HCT116 (cell line): ENCODE measurements around the gene A4GALT. TPM values are rescaled to one million over a fixed set of nuclear protein-coding genes. Genes with fewer than 3 reads are reported as not detected.

Experiments
- ATAC-seq: fragments of 200-7000 bp; cut with Tn5 transposase; 2 replicates; pipeline ENCODE4 v1.9.1; 2020; ENCODE audit warnings: mild to moderate bottlenecking, moderate library complexity
- BruUV-seq: library from RNA; stranded (reverse); fragments of 400-500 nt; replicated peaks from 2 replicates; lab custom pipeline; 2021; lab: Mats Ljungman, UMichigan
- CTCF ChIA-PET: fragments of 300-600 bp; sonication (Branson Sonifier 250); formaldehyde crosslinking; loops from one replicate; lab custom pipeline; 2021; ENCODE audit warnings: antibody characterized with exemption; lab: Charles Lee
- POLR2A ChIA-PET: fragments of 300-600, 350-600 bp; sonication (Branson Sonifier 250); formaldehyde crosslinking; loops from one replicate; lab custom pipeline; 2021; ENCODE audit warnings: antibody characterized with exemption; lab: Charles Lee
- RAD21 ChIA-PET, 2 experiments: fragments of 300-600 bp; sonication (Branson Sonifier 250); formaldehyde crosslinking; loops; one replicate each; lab custom pipeline; 2023; ENCODE audit warnings: low total read pairs in 2 of 2; ENCODE audit not compliant: uncharacterized antibody in 2 of 2, unreplicated experiment in 2 of 2, low non-redundant PET in 1 of 2; lab: Charles Lee
- DNase-seq: peaks from one replicate; pipeline ENCODE4 v3.0.0-alpha.2; 2010; ENCODE audit warnings: low read depth, low spot score
- H2AFZ ChIP-seq: fragments of 200-600 bp; shearing (Covaris generic), sonication (generic); 2 replicates; pipeline ENCODE4 v1.6.1; 2017; ENCODE audit warnings: low read depth, mixed run types, mixed read lengths, antibody characterized with exemption, low read length; ENCODE audit not compliant: poor library complexity, severe bottlenecking
- H3K27ac ChIP-seq: 2 replicates; pipeline ENCODE4 v1.5.1; 2012; ENCODE audit warnings: low read depth, low read length
- H3K27me3 ChIP-seq: fragments of 200-600 bp; sonication (generic); 2 replicates; pipeline ENCODE4 v1.6.1; 2016; ENCODE audit warnings: mixed run types, low read length, mixed read lengths; ENCODE audit not compliant: insufficient read depth
- H3K36me3 ChIP-seq, 2 experiments: fragments of 200-500 bp in 1 of 2; fragments of 200-600 bp in 1 of 2; sonication (Bioruptor generic) in 1 of 2; sonication (generic) in 1 of 2; 2 replicates each; pipeline versions ENCODE4 v1.5.1 to v1.6.1; 2014 to 2016; ENCODE audit warnings: low read length in 2 of 2, inconsistent platforms in 1 of 2, mixed read lengths in 1 of 2, mixed run types in 1 of 2; ENCODE audit not compliant: insufficient read depth in 2 of 2, control insufficient read depth in 1 of 2
- H3K4me1 ChIP-seq, 2 experiments: fragments of 200-600 bp in 1 of 2; sonication (generic) in 1 of 2; 2 replicates each; pipeline versions ENCODE4 v1.5.1 to v1.6.1; 2012 to 2017; ENCODE audit warnings: low read length in 2 of 2, inconsistent platforms in 1 of 2, mild to moderate bottlenecking in 1 of 2, mixed read lengths in 1 of 2, mixed run types in 1 of 2, moderate library complexity in 1 of 2; ENCODE audit not compliant: insufficient read depth in 2 of 2, control insufficient read depth in 1 of 2
- H3K4me2 ChIP-seq: fragments of 200-600 bp; sonication (generic); 2 replicates; pipeline ENCODE4 v1.6.1; 2017; ENCODE audit warnings: mixed run types, low read length, mixed read lengths
- H3K4me3 ChIP-seq, 2 experiments: fragments of 200-600 bp in 1 of 2; sonication (generic) in 1 of 2; replicated peaks in 1 of 2; 2 replicates each; pipeline ENCODE4 v1.5.1; 2011 to 2016; ENCODE audit warnings: low read length in 2 of 2, control low read depth in 1 of 2, low read depth in 1 of 2, mild to moderate bottlenecking in 1 of 2, mixed read lengths in 1 of 2, mixed run types in 1 of 2
- H3K79me2 ChIP-seq: fragments of 200-600 bp; sonication (generic); 2 replicates; pipeline ENCODE4 v1.6.1; 2017; ENCODE audit warnings: mild to moderate bottlenecking, mixed run types, low read length, moderate library complexity, mixed read lengths; ENCODE audit not compliant: insufficient read depth
- H3K9ac ChIP-seq: fragments of 200-600 bp; sonication (generic); 2 replicates; pipeline ENCODE4 v1.6.1; 2016; ENCODE audit warnings: low read length, mixed read lengths
- H3K9me2 ChIP-seq: fragments of 200-600 bp; sonication (generic), shearing (Covaris generic); 2 replicates; pipeline ENCODE4 v1.6.1; 2017; ENCODE audit warnings: mixed run types, mild to moderate bottlenecking, moderate library complexity; ENCODE audit not compliant: insufficient read depth
- H3K9me3 ChIP-seq, 2 experiments: fragments of 200-500 bp in 1 of 2; fragments of 200-600 bp in 1 of 2; sonication (Bioruptor generic) in 1 of 2; sonication (generic) in 1 of 2; 2 replicates each; pipeline ENCODE4 v1.6.1; 2014 to 2017; ENCODE audit warnings: low read length in 2 of 2, mixed read lengths in 2 of 2, inconsistent platforms in 1 of 2, low read depth in 1 of 2, mild to moderate bottlenecking in 1 of 2, mixed run types in 1 of 2, moderate library complexity in 1 of 2; ENCODE audit not compliant: control insufficient read depth in 1 of 2, insufficient read depth in 1 of 2
- H4K20me1 ChIP-seq: fragments of 200-600 bp; sonication (generic), shearing (Covaris generic); 2 replicates; pipeline ENCODE4 v1.6.1; 2017; ENCODE audit warnings: mixed run types, mild to moderate bottlenecking, moderate library complexity; ENCODE audit not compliant: insufficient read depth
- ATF3 ChIP-seq: IDR thresholded peaks from 2 replicates; pipeline ENCODE4 v1.6.1; 2012
- CTCF ChIP-seq, 3 experiments: fragments of 200-600 bp in 1 of 3; sonication (generic) in 1 of 3; IDR thresholded peaks in 2 of 3; conservative IDR thresholded peaks in 1 of 3; 2 replicates each; pipeline ENCODE4 v1.5.1; 2012 to 2017; ENCODE audit warnings: low read depth in 2 of 3, low read length in 2 of 3, antibody characterized with exemption in 1 of 3, borderline replicate concordance in 1 of 3, control low read depth in 1 of 3, mild to moderate bottlenecking in 1 of 3, mixed read lengths in 1 of 3, mixed run types in 1 of 3, moderate library complexity in 1 of 3; ENCODE audit not compliant: insufficient read depth in 1 of 3
- EGR1 ChIP-seq: IDR thresholded peaks from 2 replicates; pipeline ENCODE4 v1.6.1; 2012; ENCODE audit warnings: low read depth
- EZH2phosphoT487 ChIP-seq: fragments of 200-600 bp; IDR thresholded peaks from 2 replicates; pipeline ENCODE4 v1.6.1; 2018; ENCODE audit warnings: antibody characterized with exemption, borderline replicate concordance
- FOSL1 ChIP-seq: IDR thresholded peaks from 2 replicates; pipeline ENCODE4 v1.6.1; 2012; ENCODE audit warnings: low read depth
- JUND ChIP-seq: IDR thresholded peaks from 2 replicates; pipeline ENCODE4 v1.6.1; 2012
- MAX ChIP-seq: IDR thresholded peaks from 2 replicates; pipeline ENCODE4 v1.6.1; 2012
- RAD21 ChIP-seq: IDR thresholded peaks from 2 replicates; pipeline ENCODE4 v1.6.1; 2012; ENCODE audit warnings: low read depth, mild to moderate bottlenecking
- SP1 ChIP-seq: IDR thresholded peaks from 2 replicates; pipeline ENCODE4 v1.6.1; 2012; ENCODE audit warnings: low read depth
- SRF ChIP-seq: IDR thresholded peaks from 2 replicates; pipeline ENCODE4 v1.6.1; 2012; ENCODE audit warnings: low read depth
- ZBTB33 ChIP-seq: IDR thresholded peaks from 2 replicates; pipeline ENCODE4 v1.6.1; 2011; ENCODE audit warnings: mild to moderate bottlenecking, low read length, moderate library complexity; ENCODE audit not compliant: insufficient replicate concordance; ENCODE audit errors: extremely low read depth
- ZFX ChIP-seq: fragments of 450-650 bp; IDR thresholded peaks from 2 replicates; pipeline ENCODE4 v1.6.1; 2017
- ZNF274 ChIP-seq: fragments of 200-500 bp; sonication (Bioruptor generic); IDR thresholded peaks from 2 replicates; pipeline ENCODE4 v1.6.1; 2014; ENCODE audit warnings: mild to moderate bottlenecking, low read depth, low read length, inconsistent platforms
- intact Hi-C: fragments of 100-400 bp; cut with micrococcal nuclease; formaldehyde crosslinking; loops from 2 replicates; pipeline ENCODE4 v1.10.0; 2022
- total RNA-seq: library from RNA; stranded (reverse); gene quantifications from one replicate; pipeline ENCODE4 v1.2.1, GENCODE V29; 2021; ENCODE audit not compliant: unreplicated experiment

Gene A4GALT
- total RNA-seq, 1 experiment from 2014 or later: 16.0 TPM

GRCh38 chr22:42688241-42689211 lies 32.1 kb downstream of the A4GALT start:
- ChIA-PET RAD21 (no interaction called here), POLR2A (no interaction called here), CTCF (no interaction called here)
- Histone ChIP-seq H3K4me3 (no peak overlapping the region), H3K4me1 (peaks cover 33% of the 10 kb centered on the region in 2 experiments), H3K27ac (peak overlapping the region; percentile 40; the same call in 1 of the 2 replicates), H3K27me3 (no peaks in the 10 kb centered on the region), H3K9me3 (no peaks in the 10 kb centered on the region), H2AFZ (no peak overlapping the region), H4K20me1 (no peaks in the 10 kb centered on the region), H3K9ac (no peak overlapping the region), H3K4me2 (peak overlapping the region; percentile 22), H3K36me3 (no peaks in the 10 kb centered on the region; a peak in 1 of 4 replicates), H3K9me2 (no peaks in the 10 kb centered on the region), H3K79me2 (no peaks in the 10 kb centered on the region)
- no peak for TF ChIP-seq CTCF (IDR thresholded peaks at IDR 0.05 in 2 of 3, conservative IDR thresholded peaks at IDR 0.05 in 1 of 3; ENCODE audit: borderline replicate concordance in 1 of 3, insufficient read depth in 1 of 3, low read depth in 2 of 3, low read length in 2 of 3)
- no peak for TF ChIP-seq SRF
- TF ChIP-seq ZFX: no peak
- no peak for TF ChIP-seq MAX
- TF ChIP-seq EGR1: no peak
- no peak for TF ChIP-seq FOSL1
- no peak for TF ChIP-seq JUND
- no peak for TF ChIP-seq RAD21
- TF ChIP-seq ZBTB33: no peak
- no peak for TF ChIP-seq EZH2phosphoT487
- no peak for TF ChIP-seq ATF3
- no peak for TF ChIP-seq ZNF274
- TF ChIP-seq SP1: no peak
- DNase-seq: no peak
- intact Hi-C loops: no loop called here
- no TSS peak for BruUV-seq
- ATAC-seq: peak; percentile 56
